GM12872 (cell line): Measurements from ENCODE around the gene DYSF.

Experiments
- TF ChIP-seq, protein P1 (sequence below): IDR thresholded peaks from 3 replicates; pipeline ENCODE4 v1.5.1; 2011; ENCODE audit warnings: low read depth, mild to moderate bottlenecking, low read length, moderate library complexity; ENCODE audit not compliant: insufficient read depth

DYSF gene

DNA sequence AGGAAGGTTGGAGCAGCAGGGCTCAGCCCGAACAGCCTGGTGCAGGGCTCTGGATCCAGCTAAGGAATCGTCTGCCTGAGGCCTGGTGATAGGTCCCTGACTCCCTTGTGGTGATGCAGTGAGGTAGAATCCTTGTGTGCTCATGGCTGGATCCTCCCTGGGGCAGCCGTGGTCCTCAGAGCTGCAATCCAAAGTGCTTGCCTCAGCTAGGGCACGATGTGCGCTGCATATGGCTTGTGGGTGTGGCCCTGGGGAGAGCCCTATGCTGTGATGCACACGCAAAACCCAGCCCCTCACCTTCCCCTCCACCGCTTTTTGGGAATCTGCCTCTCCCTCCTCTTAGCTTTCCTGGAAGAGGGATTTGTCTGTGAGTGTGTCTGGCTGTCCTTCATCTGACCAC is 142.2 kb downstream of the DYSF start:
- TF ChIP-seq, protein P1, sequence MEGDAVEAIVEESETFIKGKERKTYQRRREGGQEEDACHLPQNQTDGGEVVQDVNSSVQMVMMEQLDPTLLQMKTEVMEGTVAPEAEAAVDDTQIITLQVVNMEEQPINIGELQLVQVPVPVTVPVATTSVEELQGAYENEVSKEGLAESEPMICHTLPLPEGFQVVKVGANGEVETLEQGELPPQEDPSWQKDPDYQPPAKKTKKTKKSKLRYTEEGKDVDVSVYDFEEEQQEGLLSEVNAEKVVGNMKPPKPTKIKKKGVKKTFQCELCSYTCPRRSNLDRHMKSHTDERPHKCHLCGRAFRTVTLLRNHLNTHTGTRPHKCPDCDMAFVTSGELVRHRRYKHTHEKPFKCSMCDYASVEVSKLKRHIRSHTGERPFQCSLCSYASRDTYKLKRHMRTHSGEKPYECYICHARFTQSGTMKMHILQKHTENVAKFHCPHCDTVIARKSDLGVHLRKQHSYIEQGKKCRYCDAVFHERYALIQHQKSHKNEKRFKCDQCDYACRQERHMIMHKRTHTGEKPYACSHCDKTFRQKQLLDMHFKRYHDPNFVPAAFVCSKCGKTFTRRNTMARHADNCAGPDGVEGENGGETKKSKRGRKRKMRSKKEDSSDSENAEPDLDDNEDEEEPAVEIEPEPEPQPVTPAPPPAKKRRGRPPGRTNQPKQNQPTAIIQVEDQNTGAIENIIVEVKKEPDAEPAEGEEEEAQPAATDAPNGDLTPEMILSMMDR: no peak

DNA sequence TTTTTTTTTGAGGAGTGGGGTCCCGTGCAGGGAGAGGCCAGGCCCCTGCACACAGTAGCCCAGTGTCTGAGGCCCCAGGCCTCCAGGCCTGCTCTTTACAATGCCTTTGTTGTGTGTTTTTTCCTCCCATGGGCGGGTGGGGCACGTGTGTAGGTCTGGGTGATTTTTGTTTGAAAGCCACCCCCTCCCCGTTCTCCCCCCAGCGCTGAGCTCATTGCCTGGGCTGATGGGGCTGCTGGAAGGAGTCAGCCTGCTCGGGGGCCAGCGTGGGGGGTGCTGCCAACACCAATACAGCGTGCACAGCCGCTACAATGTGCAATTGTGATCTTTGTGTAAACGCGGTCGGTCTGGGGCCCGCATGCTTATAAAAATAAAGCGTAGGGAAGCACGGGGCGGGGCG is 142.7 kb downstream of the DYSF start:
- TF ChIP-seq, protein P1: no peak

DNA sequence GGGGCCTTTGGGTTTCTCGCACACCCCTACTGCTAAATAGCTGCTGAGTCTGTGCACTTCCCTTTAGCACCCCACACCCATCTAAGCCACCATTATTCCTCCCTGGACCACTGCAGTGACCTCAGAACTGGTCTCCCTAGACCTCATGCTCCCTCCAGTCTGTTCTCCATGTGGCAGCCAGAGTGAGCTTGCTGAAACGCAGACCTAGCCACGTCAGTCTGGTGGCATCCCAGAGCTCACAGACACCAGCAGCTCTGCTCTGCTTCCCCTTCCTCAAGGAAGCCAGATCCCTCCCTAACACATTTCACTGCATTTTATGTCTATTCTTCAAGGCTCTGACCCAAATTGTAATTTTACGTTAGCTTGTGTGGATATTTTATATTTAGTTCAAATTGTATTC is 144.4 kb downstream of the DYSF start:
- TF ChIP-seq, protein P1: no peak

DNA sequence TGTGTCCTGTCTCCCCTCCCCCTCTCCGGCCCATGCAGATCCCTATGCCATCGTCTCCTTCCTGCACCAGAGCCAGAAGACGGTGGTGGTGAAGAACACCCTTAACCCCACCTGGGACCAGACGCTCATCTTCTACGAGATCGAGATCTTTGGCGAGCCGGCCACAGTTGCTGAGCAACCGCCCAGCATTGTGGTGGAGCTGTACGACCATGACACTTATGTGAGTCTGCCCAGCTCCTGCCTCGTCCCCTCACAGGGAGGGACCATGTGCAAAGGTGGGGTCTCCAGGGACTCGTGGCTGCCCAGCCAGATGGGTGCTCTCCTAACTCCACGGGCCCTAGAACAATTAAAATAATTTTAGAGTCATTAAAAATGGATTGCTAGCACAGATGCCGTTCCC is 145.2 kb downstream of the DYSF start:
- TF ChIP-seq, protein P1: no peak

DNA sequence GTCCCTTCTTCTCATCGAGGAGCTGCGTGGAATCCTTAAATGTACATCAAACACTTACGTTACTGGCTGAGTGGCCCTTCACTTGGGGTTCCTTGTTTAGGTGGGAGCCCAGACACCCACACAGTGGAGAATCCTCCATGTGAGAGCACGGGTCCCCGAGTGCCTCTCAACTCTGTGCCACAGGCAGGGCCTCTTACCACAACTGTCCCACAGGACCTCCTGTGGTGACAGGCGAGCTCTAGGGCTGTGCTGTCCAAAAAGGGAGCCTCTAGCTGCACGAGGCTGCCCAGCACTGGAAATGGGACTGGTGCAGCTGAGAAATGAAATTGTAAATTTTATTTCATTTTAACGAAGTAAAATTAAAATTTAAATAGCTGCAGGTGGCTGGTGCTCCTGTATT is 145.7 kb downstream of the DYSF start:
- TF ChIP-seq, protein P1: no peak

DNA sequence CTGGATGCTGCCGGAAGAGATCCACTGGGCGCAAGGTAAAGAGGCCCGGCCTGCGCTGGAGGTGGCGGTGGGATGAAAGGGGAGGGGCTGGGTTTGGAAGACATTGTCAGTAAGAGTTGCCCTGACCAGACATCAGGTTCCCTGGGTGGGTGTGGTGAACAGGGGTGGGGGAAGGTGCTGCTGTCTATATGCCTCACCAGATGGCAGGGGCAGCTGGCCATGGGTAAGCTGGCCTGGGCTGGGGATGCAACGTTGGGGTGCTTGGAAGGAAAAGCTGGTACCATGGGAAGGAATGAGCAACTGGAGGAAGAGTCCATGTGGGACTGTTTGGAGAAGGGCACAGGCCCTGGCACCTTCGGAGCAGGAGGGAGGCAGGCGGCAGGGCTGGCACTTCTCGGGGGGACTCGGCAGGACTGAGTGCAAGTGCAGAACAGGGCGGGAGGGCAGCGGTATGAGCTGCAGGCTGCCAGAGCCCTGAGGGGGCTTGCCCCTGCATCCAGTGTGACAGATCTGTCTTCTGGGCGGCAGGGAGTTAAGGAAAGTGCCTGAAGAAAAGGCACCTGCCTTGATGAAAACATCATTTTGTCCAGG is 146.4 kb downstream of the DYSF start:
- TF ChIP-seq, protein P1: no peak

DNA sequence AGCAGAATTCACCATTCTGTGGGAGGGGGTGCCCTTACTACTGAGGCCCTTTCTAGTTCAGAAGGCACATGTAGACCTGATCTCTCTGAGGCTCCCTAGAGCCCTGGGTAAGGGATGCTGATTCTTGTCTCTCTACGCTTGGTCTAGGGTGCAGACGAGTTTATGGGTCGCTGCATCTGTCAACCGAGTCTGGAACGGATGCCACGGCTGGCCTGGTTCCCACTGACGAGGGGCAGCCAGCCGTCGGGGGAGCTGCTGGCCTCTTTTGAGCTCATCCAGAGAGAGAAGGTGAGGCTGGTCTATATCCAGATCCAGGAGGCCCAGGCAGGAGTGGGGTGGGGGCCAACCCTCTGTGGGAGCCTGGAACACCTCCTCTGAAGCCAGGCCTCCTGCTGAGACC is 147.2 kb downstream of the DYSF start:
- TF ChIP-seq, protein P1: no peak
